Keratinocyte (primary cell): ENCODE data around the gene APH1A. TPM values are rescaled to one million over a fixed set of nuclear protein-coding genes. Genes with fewer than 3 reads are reported as not detected.

ENCODE experiments used
- DNase-seq: peaks from one replicate; pipeline ENCODE4 v3.0.0-alpha.2; 2011; ENCODE audit warnings: low read depth, missing footprints, low spot score
- FAIRE-seq: peaks from 2 replicates; lab custom pipeline; 2011; peaks lifted over from hg19 to GRCh38; lab: Jason Lieb, UNC
- H2AFZ ChIP-seq: 2 replicates; pipeline ENCODE4 v1.6.0; 2012; ENCODE audit warnings: low read length, control low read depth, inconsistent platforms; ENCODE audit not compliant: control insufficient read depth
- H3K27ac ChIP-seq: 2 replicates; pipeline ENCODE4 v1.5.1; 2011; ENCODE audit warnings: low read length; ENCODE audit not compliant: control insufficient read depth, insufficient read depth
- H3K27me3 ChIP-seq: 3 replicates; pipeline ENCODE4 v1.6.0; 2011; ENCODE audit warnings: low read length; ENCODE audit not compliant: control insufficient read depth, insufficient read depth; ENCODE audit errors: extremely low read depth
- H3K36me3 ChIP-seq, 2 experiments: 2 replicates in 1 of 2; 3 replicates in 1 of 2; pipeline ENCODE4 v1.5.1; 2011; ENCODE audit warnings: low read length in 2 of 2, mild to moderate bottlenecking in 1 of 2; ENCODE audit not compliant: control insufficient read depth in 2 of 2, insufficient read depth in 2 of 2; ENCODE audit errors: extremely low read depth in 1 of 2
- H3K4me1 ChIP-seq: 3 replicates; pipeline ENCODE4 v1.5.1; 2011; ENCODE audit warnings: low read length; ENCODE audit not compliant: control insufficient read depth, insufficient read depth; ENCODE audit errors: extremely low read depth
- H3K4me2 ChIP-seq: 3 replicates; pipeline ENCODE4 v1.6.0; 2011; ENCODE audit warnings: low read depth, low read length; ENCODE audit not compliant: control insufficient read depth, insufficient read depth; ENCODE audit errors: extremely low read depth
- H3K4me3 ChIP-seq, 3 experiments: fragments of 200-600 bp in 1 of 3; sonication (generic) in 1 of 3; 2 replicates in 2 of 3; 3 replicates in 1 of 3; pipeline ENCODE4 v1.5.1; 2011 to 2016; ENCODE audit warnings: low read length in 3 of 3, mild to moderate bottlenecking in 3 of 3, control low read depth in 2 of 3, inconsistent platforms in 1 of 3, low read depth in 1 of 3, mixed read lengths in 1 of 3, mixed run types in 1 of 3, moderate library complexity in 1 of 3; ENCODE audit not compliant: control insufficient read depth in 2 of 3, insufficient read depth in 2 of 3; ENCODE audit errors: extremely low read depth in 1 of 3
- H3K79me2 ChIP-seq: 2 replicates; pipeline ENCODE4 v1.6.0; 2012; ENCODE audit warnings: low read length; ENCODE audit not compliant: control insufficient read depth, insufficient read depth
- H3K9ac ChIP-seq: 3 replicates; pipeline ENCODE4 v1.6.0; 2011; ENCODE audit warnings: low read length; ENCODE audit not compliant: control insufficient read depth, insufficient read depth; ENCODE audit errors: extremely low read depth
- H3K9me1 ChIP-seq: 3 replicates; pipeline ENCODE4 v1.6.0; 2011; ENCODE audit warnings: low read length; ENCODE audit not compliant: control insufficient read depth, insufficient read depth; ENCODE audit errors: extremely low read depth
- H3K9me3 ChIP-seq: 2 replicates; pipeline ENCODE4 v1.5.1; 2012; ENCODE audit warnings: low read depth, low read length; ENCODE audit not compliant: control insufficient read depth
- H4K20me1 ChIP-seq: 3 replicates; pipeline ENCODE4 v1.6.0; 2011; ENCODE audit warnings: low read length; ENCODE audit not compliant: control insufficient read depth, insufficient read depth; ENCODE audit errors: extremely low read depth
- EZH2 ChIP-seq: IDR thresholded peaks from one replicate; pipeline ENCODE4 v1.6.1; 2012; ENCODE audit warnings: inconsistent platforms, mild to moderate bottlenecking, low read length, moderate library complexity
- dilution Hi-C: fragments of 300-500 bp; cut with MboI; formaldehyde crosslinking; loops from one replicate; pipeline ENCODE4 v1.7.0; 2020; ENCODE audit warnings: low sequenced_read_pairs; ENCODE audit not compliant: extremely low pct_ligation_motif_present
- polyA plus RNA-seq, 5 experiments: library from polyadenylated mRNA; depleted of rRNA in 3 of 5; stranded (reverse) in 3 of 5; stranded (forward) in 1 of 5; unstranded in 1 of 5; fragments of >200 nt; gene quantifications; 1 replicate in 1 of 5; 2 replicates in 3 of 5; 3 replicates in 1 of 5; pipeline versions ENCODE4 v1.2.1 to v1.2.3, GENCODE V29; 2011 to 2012; ENCODE audit warnings: missing spikeins in 2 of 5, low read depth in 1 of 5, low replicate concordance in 1 of 5
- TF ChIP-seq, protein P1 (sequence below), 3 experiments: IDR thresholded peaks in 1 of 3; conservative IDR thresholded peaks in 1 of 3; optimal IDR thresholded peaks in 1 of 3; 2 replicates in 2 of 3; 3 replicates in 1 of 3; pipeline versions ENCODE3 to v1.5.1; 2011; ENCODE audit warnings: low read length in 3 of 3, mild to moderate bottlenecking in 3 of 3, moderate library complexity in 2 of 3, control low read depth in 1 of 3, inconsistent platforms in 1 of 3; ENCODE audit not compliant: insufficient read depth in 2 of 3; ENCODE audit errors: extremely low read depth in 1 of 3

The APH1A gene
- polyA plus RNA-seq, 1 donor (not counting 4 experiments of a cell fraction or from before 2014, with no cell fraction given): 149 TPM

DNA sequence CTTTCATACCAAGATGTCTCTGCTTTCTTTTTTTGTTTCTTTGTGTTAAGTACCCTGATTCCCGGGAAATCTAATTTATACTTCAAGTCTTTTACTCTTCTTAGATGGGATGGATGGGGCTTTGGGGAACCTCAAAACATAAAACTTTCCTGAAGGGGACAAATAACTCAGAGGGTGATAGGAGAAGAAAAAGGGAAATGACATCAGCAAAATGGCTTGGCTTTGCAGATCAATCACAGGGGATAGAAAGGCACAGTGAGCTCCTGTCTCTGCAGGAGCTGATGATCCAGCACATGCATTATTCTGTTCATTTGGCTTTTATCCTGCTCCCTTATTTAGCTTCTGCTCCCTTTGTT lies 12.6 kb downstream of the APH1A start:
- no peak overlapping the region for H3K9ac ChIP-seq
- H3K79me2 ChIP-seq: no peaks in the 10 kb centered on the region
- TF ChIP-seq, protein P1, sequence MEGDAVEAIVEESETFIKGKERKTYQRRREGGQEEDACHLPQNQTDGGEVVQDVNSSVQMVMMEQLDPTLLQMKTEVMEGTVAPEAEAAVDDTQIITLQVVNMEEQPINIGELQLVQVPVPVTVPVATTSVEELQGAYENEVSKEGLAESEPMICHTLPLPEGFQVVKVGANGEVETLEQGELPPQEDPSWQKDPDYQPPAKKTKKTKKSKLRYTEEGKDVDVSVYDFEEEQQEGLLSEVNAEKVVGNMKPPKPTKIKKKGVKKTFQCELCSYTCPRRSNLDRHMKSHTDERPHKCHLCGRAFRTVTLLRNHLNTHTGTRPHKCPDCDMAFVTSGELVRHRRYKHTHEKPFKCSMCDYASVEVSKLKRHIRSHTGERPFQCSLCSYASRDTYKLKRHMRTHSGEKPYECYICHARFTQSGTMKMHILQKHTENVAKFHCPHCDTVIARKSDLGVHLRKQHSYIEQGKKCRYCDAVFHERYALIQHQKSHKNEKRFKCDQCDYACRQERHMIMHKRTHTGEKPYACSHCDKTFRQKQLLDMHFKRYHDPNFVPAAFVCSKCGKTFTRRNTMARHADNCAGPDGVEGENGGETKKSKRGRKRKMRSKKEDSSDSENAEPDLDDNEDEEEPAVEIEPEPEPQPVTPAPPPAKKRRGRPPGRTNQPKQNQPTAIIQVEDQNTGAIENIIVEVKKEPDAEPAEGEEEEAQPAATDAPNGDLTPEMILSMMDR (optimal IDR thresholded peaks at IDR 0.05 in 1 of 3, IDR thresholded peaks at IDR 0.05 in 1 of 3, conservative IDR thresholded peaks at IDR 0.05 in 1 of 3; ENCODE audit: extremely low read depth in 1 of 3, insufficient read depth in 2 of 3, low read length in 3 of 3): no peak
- TF ChIP-seq EZH2: no peak
- dilution Hi-C loops: no loop called here
- no peaks in the 10 kb centered on the region for H3K9me3 ChIP-seq
- H3K4me1 ChIP-seq: peaks cover 29% of the 10 kb centered on the region
- peak overlapping the region; percentile 98 for H3K4me2 ChIP-seq
- no peak overlapping the region for H3K4me3 ChIP-seq
- DNase-seq (no peak), FAIRE-seq (no peak)
- no peaks in the 10 kb centered on the region for H4K20me1 ChIP-seq
- H3K9me1 ChIP-seq: peaks cover 2% of the 10 kb centered on the region
- H3K27me3 ChIP-seq: no peaks in the 10 kb centered on the region
- H2AFZ ChIP-seq: peak overlapping the region; percentile 72
- no peak overlapping the region for H3K27ac ChIP-seq
- no peaks in the 10 kb centered on the region for H3K36me3 ChIP-seq

DNA sequence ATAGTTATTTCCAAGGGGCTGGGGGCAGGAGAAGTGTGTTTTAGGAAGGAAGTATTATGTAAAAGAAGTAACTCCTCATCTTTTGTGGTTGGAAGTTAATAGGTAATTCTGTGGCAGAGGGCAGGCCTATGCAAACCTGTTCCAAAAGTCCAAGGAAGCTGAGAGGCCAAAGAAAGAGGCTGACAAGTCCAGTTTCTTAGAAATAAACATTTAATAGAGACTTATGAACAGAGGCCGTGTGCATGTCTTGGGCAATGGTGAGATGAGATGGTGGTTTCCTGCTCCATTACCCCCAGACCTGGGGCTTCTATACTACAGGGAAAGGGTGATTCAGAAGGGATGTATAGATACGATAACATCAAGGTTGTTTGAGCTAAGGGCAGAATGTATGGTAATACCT lies 18.9 kb downstream of the APH1A start:
- H3K27ac ChIP-seq: no peak overlapping the region
- H3K9me3 ChIP-seq: no peaks in the 10 kb centered on the region
- no peak overlapping the region for H3K9ac ChIP-seq
- no peak for DNase-seq
- dilution Hi-C loops: no loop called here
- H3K9me1 ChIP-seq: no peaks in the 10 kb centered on the region
- no peaks in the 10 kb centered on the region for H3K79me2 ChIP-seq
- FAIRE-seq: no peak
- no peaks in the 10 kb centered on the region for H3K36me3 ChIP-seq
- no peaks in the 10 kb centered on the region for H3K27me3 ChIP-seq
- H3K4me3 ChIP-seq: no peak overlapping the region
- no peak overlapping the region for H2AFZ ChIP-seq
- no peak overlapping the region for H3K4me2 ChIP-seq
- H3K4me1 ChIP-seq: no peaks in the 10 kb centered on the region
- H4K20me1 ChIP-seq: no peaks in the 10 kb centered on the region
- TF ChIP-seq, protein P1 (optimal IDR thresholded peaks at IDR 0.05 in 1 of 3, IDR thresholded peaks at IDR 0.05 in 1 of 3, conservative IDR thresholded peaks at IDR 0.05 in 1 of 3; ENCODE audit: extremely low read depth in 1 of 3, insufficient read depth in 2 of 3, low read length in 3 of 3): no peak
- TF ChIP-seq EZH2: no peak
